Measurements from ENCODE around the gene ST6GALNAC4. TPM values are rescaled to one million over a fixed set of nuclear protein-coding genes. Genes with fewer than 3 reads are reported as not detected.

Gene ST6GALNAC4
- 1.7 TPM in 2 replicates for polyA plus RNA-seq

DNA sequence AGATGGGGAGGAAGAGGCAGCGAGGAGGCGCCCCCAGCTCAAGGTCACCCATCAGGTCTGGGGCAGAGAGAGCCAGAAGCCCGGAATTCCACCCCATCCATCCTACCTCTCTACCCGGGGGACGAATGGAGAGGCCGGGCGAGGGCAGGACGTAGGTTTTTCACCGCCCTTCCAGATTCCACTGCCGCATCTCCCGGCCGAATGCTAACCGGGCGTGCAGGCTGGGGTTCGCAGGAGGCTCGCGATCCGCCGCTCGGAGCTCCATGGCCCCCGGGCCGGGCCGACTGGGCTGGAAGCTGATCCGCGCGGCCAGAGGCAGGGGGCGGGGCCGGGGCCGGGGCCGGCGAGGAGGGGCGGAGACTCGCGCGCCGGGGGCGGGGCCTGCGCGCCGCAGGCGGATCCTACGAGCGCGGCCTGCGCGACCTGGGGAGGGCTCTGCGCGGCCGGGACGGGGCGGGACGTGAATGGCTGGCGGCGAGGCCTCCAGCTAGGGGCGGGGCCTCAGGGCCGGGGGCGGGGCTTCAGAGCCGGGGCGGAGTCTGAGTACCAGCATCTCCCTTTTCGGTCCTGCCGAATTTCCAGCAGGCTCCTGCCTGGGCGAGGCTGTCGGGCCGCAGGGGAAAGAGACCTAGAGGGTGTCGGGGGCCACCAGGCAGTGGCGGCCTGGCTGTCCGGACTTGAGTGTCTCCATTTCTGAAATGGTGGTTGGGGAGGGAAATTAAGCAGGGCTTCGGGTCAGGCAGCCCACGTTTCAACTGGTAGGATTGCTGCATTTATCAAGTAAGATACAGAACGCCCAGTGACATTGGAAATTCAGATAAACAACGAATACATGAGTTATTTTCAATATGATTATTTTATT lies at the start of gene ST6GALNAC4:
Gene ST6GALNAC4, minus strand, starts transcription at position 322 of the 862 bp plus-strand sequence. CDS start 622 bp downstream, outside the sequence.

GRCh38 chr9:127937388-127938297 lies 20.8 kb upstream of the ST6GALNAC4 start, which contains the start of gene DPM2:
TSS of gene DPM2 (minus strand) at chr9:127937854. CDS start at chr9:127937820, 34 bp downstream.

GRCh38 chr9:127930231-127931091 lies 13.6 kb upstream of the ST6GALNAC4 start, which contains the start of gene PIP5KL1:
TSS of gene PIP5KL1 (minus strand) at chr9:127930777. CDS start at chr9:127930752, 25 bp downstream.

GRCh38 chr9:127899128-127899943 lies 17.5 kb downstream of the ST6GALNAC4 start, which contains the start of gene ST6GALNAC6:
TSS of gene ST6GALNAC6 (minus strand) at chr9:127899603. CDS start at chr9:127897981, 1,622 bp downstream.

DNA sequence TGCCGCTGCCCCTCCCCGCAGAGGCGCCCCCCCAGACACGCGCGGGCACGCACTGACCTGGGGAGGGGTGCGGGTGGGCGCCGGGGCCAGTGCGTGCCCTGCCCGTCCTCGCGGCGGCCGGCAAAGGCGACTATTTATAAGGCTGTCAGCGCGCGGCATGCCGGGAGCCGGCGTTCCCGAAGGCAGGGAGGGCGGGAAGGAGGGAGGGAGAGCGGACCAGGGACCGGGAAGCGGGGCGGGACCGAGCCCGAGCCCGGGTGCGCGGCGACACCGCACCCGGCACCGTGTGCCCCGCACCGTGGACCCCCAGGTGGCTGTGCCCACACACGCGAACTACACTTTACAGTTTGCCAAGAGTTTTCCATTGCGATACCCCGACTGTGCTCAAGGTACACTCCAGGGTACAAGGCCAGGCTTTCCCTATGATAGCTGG lies 39.3 kb downstream of the ST6GALNAC4 start, which contains the start of gene AK1:
Gene AK1, minus strand, starts transcription at position 110 of the 433 bp plus-strand sequence. CDS start 3,058 bp downstream, outside the sequence.

Other genes starting within 250 kb of the ST6GALNAC4 start
- gene CFAP157, start 210.1 kb downstream of the ST6GALNAC4 start, polyA plus RNA-seq: not detected in 2 replicates
- 1.4 and 5.5 TPM in 2 replicates for gene PTRH1, start 201.4 kb downstream of the ST6GALNAC4 start, polyA plus RNA-seq
- not detected in 2 replicates for gene TTC16, start 201.0 kb downstream of the ST6GALNAC4 start, polyA plus RNA-seq
- gene TOR2A, start 181.7 kb downstream of the ST6GALNAC4 start, polyA plus RNA-seq: 1.9 and 2.4 TPM in 2 replicates
- 1.3 TPM in 1 of 2 replicates, not detected in the other for gene SH2D3C, start 138.4 kb downstream of the ST6GALNAC4 start, polyA plus RNA-seq
- gene CDK9, start 131.0 kb downstream of the ST6GALNAC4 start, polyA plus RNA-seq: 4.6 and 9.2 TPM in 2 replicates
- 1.7 and 3.1 TPM in 2 replicates for gene FPGS, start 114.2 kb downstream of the ST6GALNAC4 start, polyA plus RNA-seq
- gene ENG, start 62.4 kb downstream of the ST6GALNAC4 start, polyA plus RNA-seq: 0.08 TPM in 1 of 2 replicates, not detected in the other
- 86.9 and 113 TPM in 2 replicates for gene AK1, start 39.4 kb downstream of the ST6GALNAC4 start, polyA plus RNA-seq
- 2.7 and 6.1 TPM in 2 replicates for gene ST6GALNAC6, start 17.4 kb downstream of the ST6GALNAC4 start, polyA plus RNA-seq
- gene PIP5KL1, start 13.7 kb upstream of the ST6GALNAC4 start, polyA plus RNA-seq: not detected in 2 replicates
- gene DPM2, start 20.8 kb upstream of the ST6GALNAC4 start, polyA plus RNA-seq: 13.0 and 32.8 TPM in 2 replicates
- 1.2 and 4.2 TPM in 2 replicates for gene EEIG1, start 63.9 kb upstream of the ST6GALNAC4 start, polyA plus RNA-seq
- gene NAIF1, start 150.3 kb upstream of the ST6GALNAC4 start, polyA plus RNA-seq: 2.3 and 4.7 TPM in 2 replicates
- 5.9 and 7.0 TPM in 2 replicates for gene SLC25A25, start 151.2 kb upstream of the ST6GALNAC4 start, polyA plus RNA-seq
- gene PTGES2, start 210.7 kb upstream of the ST6GALNAC4 start, polyA plus RNA-seq: 6.8 and 6.9 TPM in 2 replicates
- gene LCN2, start 232.4 kb upstream of the ST6GALNAC4 start, polyA plus RNA-seq: not detected in 2 replicates
- gene BBLN, start 243.2 kb upstream of the ST6GALNAC4 start, polyA plus RNA-seq: 10.5 and 53.4 TPM in 2 replicates